Stomach (tissue), 9 donors: ENCODE data around the gene TLR8. TPM values are rescaled to one million over a fixed set of nuclear protein-coding genes. Genes with fewer than 3 reads are reported as not detected.

Source experiments
- DNase-seq, 2 donors: peaks; one replicate each; pipeline versions ENCODE4 v3.0.0 to v3.0.0-alpha.2; 2013 to 2019
- H3K27ac ChIP-seq, 5 donors: fragments of 200-600 bp in 4 of 5; sonication (generic) in 4 of 5; one replicate each; pipeline ENCODE4 v1.5.1; 2013 to 2019; ENCODE audit warnings: mild to moderate bottlenecking in 1 of 5, moderate library complexity in 1 of 5
- H3K27me3 ChIP-seq, 3 donors: fragments of 200-600 bp; sonication (generic); one replicate each; pipeline ENCODE4 v1.5.1; 2017 to 2019; ENCODE audit warnings: mixed run types in 1 of 3
- H3K36me3 ChIP-seq, 4 donors: fragments of 200-600 bp; sonication (generic); 1 replicate in 3 of 4; 2 replicates in 1 of 4; pipeline ENCODE4 v1.5.1; 2016 to 2019
- H3K4me1 ChIP-seq, 4 donors: fragments of 200-600 bp; sonication (generic); one replicate each; pipeline ENCODE4 v1.5.1; 2016 to 2019
- H3K4me3 ChIP-seq, 4 donors: fragments of 200-600 bp; sonication (generic) in 3 of 4; one replicate each; pipeline ENCODE4 v1.5.1; 2016 to 2019; ENCODE audit warnings: mild to moderate bottlenecking in 1 of 4
- H3K9me3 ChIP-seq, 4 donors: fragments of 200-600 bp; sonication (generic); one replicate each; pipeline ENCODE4 v1.5.1; 2016 to 2019
- CTCF ChIP-seq, 7 experiments: fragments of 450-650 bp in 4 of 7; fragments of 200-600 bp in 3 of 7; sonication (generic) in 3 of 7; IDR thresholded peaks; one replicate each; pipeline ENCODE4 v1.5.1; 2016 to 2019; ENCODE audit warnings: antibody characterized with exemption in 7 of 7, control low read depth in 2 of 7, mild to moderate bottlenecking in 1 of 7
- EP300 ChIP-seq: sonication (generic); formaldehyde crosslinking; IDR thresholded peaks from one replicate; pipeline ENCODE4 v1.6.1; 2017; ENCODE audit warnings: antibody characterized with exemption
- POLR2A ChIP-seq, 4 donors: fragments of 450-650 bp; IDR thresholded peaks; one replicate each; pipeline ENCODE4 v1.6.1; 2016; ENCODE audit warnings: antibody characterized with exemption in 4 of 4, control low read depth in 2 of 4, mild to moderate bottlenecking in 1 of 4, moderate library complexity in 1 of 4
- POLR2AphosphoS5 ChIP-seq, 3 donors: sonication (generic); formaldehyde crosslinking; IDR thresholded peaks; one replicate each; pipeline ENCODE4 v1.6.1; 2016; ENCODE audit warnings: antibody characterized with exemption in 3 of 3
- WGBS, 5 donors: extraction: QIAGEN DNeasy Blood & Tissue Kit in 3 of 5; methylation state at CpG; one replicate each; pipeline versions ENCODE4 v1.1.5 to v1.1.7; 2013 to 2018; 5-methylcytosine and 5-hydroxymethylcytosine counted together
- intact Hi-C: fragments of 100-400 bp; cut with DNase I; formaldehyde crosslinking; loops from one replicate; pipeline ENCODE4 v1.15.1; 2023; ENCODE audit warnings: low total_unique reads
- polyA plus RNA-seq, 3 donors: library from polyadenylated mRNA; stranded (reverse); fragments of 200-250 nt; gene quantifications; one replicate each; pipeline ENCODE4 v1.2.3, GENCODE V29; 2013
- total RNA-seq, 5 donors: library from RNA; depleted of rRNA; stranded (reverse); fragments of >200 nt; gene quantifications; one replicate each; pipeline versions ENCODE4 v1.1.0 to v1.2.3, GENCODE V29; 2014 to 2016
- donor health status: healthy with polysubstance abuse.
- donor health status: Bipolar disorder and iron deficiency.
- donor health status: healthy.

TLR8 gene
- total and polyA plus RNA-seq, 8 donors = 0.13 to 4.0 (median 1.5) TPM; not detected in 3

- no peaks in the 10 kb centered on the region for H3K4me1 ChIP-seq
- no peaks in the 10 kb centered on the region for H3K36me3 ChIP-seq
- H3K9me3 ChIP-seq = no peaks in the 10 kb centered on the region
- H3K4me3 ChIP-seq = no peak overlapping the region
- H3K27ac ChIP-seq = no peak overlapping the region
- peaks cover 0 to 20% (median 0%) of the 10 kb centered on the region in 3 donors for H3K27me3 ChIP-seq
- intact Hi-C loops = no loop called here
- WGBS, 5 donors = 60 to 66% (median 64%) methylated on average over 2 of the region's 2 CpGs
- no peak for DNase-seq
- TF ChIP-seq POLR2AphosphoS5 (IDR thresholded peaks at IDR 0.05) (no peak), CTCF (IDR thresholded peaks at IDR 0.05) (no peak), POLR2A (IDR thresholded peaks at IDR 0.05) (no peak), EP300 (no peak)
Measured at GRCh38 chrX:12917753-12918152, 11.3 kb downstream of the TLR8 start.

- H3K27me3 ChIP-seq = peaks cover 0 to 20% (median 0%) of the 10 kb centered on the region in 3 donors
- 68 to 87% (median 77%) methylated on average over 10 of the region's 10 CpGs for WGBS, 5 donors
Measured at GRCh38 chrX:12919051-12919450, 12.6 kb downstream of the TLR8 start.

GRCh38 chrX:12919620-12920019 is 13.2 kb downstream of the TLR8 start:
- Histone ChIP-seq H3K4me1 (no peaks in the 10 kb centered on the region), H3K27ac (no peak overlapping the region), H3K4me3 (no peak overlapping the region), H3K9me3 (no peaks in the 10 kb centered on the region), H3K27me3 (peaks cover 0 to 20% (median 0%) of the 10 kb centered on the region in 3 donors), H3K36me3 (no peaks in the 10 kb centered on the region)
- intact Hi-C loops = no loop called here
- no peak for DNase-seq
- TF ChIP-seq POLR2AphosphoS5 (IDR thresholded peaks at IDR 0.05) = no peak
- no peak for TF ChIP-seq EP300
- TF ChIP-seq CTCF (IDR thresholded peaks at IDR 0.05) = no peak
- no peak for TF ChIP-seq POLR2A (IDR thresholded peaks at IDR 0.05)
- 76 to 91% (median 84%) methylated on average over 8 of the region's 8 CpGs for WGBS, 5 donors

More at GRCh38 chrX:12919051-12919450, 12.6 kb downstream of the TLR8 start:
- intact Hi-C loops = no loop called here
- Histone ChIP-seq H3K27ac (no peak overlapping the region), H3K4me3 (no peak overlapping the region), H3K9me3 (no peaks in the 10 kb centered on the region), H3K36me3 (no peaks in the 10 kb centered on the region), H3K4me1 (no peaks in the 10 kb centered on the region)
- DNase-seq = no peak
- TF ChIP-seq CTCF (IDR thresholded peaks at IDR 0.05) = no peak
- no peak for TF ChIP-seq POLR2A (IDR thresholded peaks at IDR 0.05)
- TF ChIP-seq EP300 = no peak
- TF ChIP-seq POLR2AphosphoS5 (IDR thresholded peaks at IDR 0.05) = no peak

- H3K4me3 ChIP-seq = no peak overlapping the region
- H3K9me3 ChIP-seq = no peaks in the 10 kb centered on the region
- peaks cover 0 to 11% (median 0%) of the 10 kb centered on the region in 3 donors for H3K27me3 ChIP-seq
- no peak overlapping the region for H3K27ac ChIP-seq
- no peaks in the 10 kb centered on the region for H3K4me1 ChIP-seq
- TF ChIP-seq POLR2A (IDR thresholded peaks at IDR 0.05) (no peak), CTCF (IDR thresholded peaks at IDR 0.05) (no peak), POLR2AphosphoS5 (IDR thresholded peaks at IDR 0.05) (no peak), EP300 (no peak)
- WGBS, 5 donors = 66 to 82% (median 74%) methylated on average over 8 of the region's 8 CpGs
- H3K36me3 ChIP-seq = no peaks in the 10 kb centered on the region
- DNase-seq = no peak
- intact Hi-C loops = no loop called here
Measured at GRCh38 chrX:12920990-12921389, 14.6 kb downstream of the TLR8 start.
